WERI-Rb-1 (cell line): ENCODE measurements around the gene STK16.
A peak's percentile ranks its signal among the peaks of the same experiment; 100 is the strongest.

Experiments used
- DNase-seq: peaks from one replicate; pipeline ENCODE4 v3.0.0-alpha.2; 2020
- H3K27ac ChIP-seq: fragments of 250-450 bp; sonication (Bioruptor Pico); 2 replicates; pipeline ENCODE4 v1.5.1; 2020; ENCODE audit warnings: mild to moderate bottlenecking, moderate library complexity
- H3K27me3 ChIP-seq: fragments of 250-450 bp; sonication (Bioruptor Pico); 2 replicates; pipeline ENCODE4 v1.5.1; 2021; ENCODE audit warnings: mild to moderate bottlenecking, low read depth, moderate library complexity; ENCODE audit not compliant: insufficient read depth, severe bottlenecking
- H3K36me3 ChIP-seq: fragments of 250-450 bp; sonication (Bioruptor Pico); 2 replicates; pipeline ENCODE4 v1.5.1; 2020; ENCODE audit warnings: mild to moderate bottlenecking, moderate library complexity
- H3K4me3 ChIP-seq: 2 replicates; pipeline ENCODE4 v1.5.1; 2011; ENCODE audit warnings: low read depth, mild to moderate bottlenecking, control low read depth, low read length
- H3K9me3 ChIP-seq: fragments of 250-450 bp; sonication (Bioruptor Pico); 2 replicates; pipeline ENCODE4 v1.5.1; 2021; ENCODE audit warnings: mild to moderate bottlenecking, moderate library complexity; ENCODE audit not compliant: severe bottlenecking
- CTCF ChIP-seq: IDR thresholded peaks from 2 replicates; pipeline ENCODE4 v1.5.1; 2011; ENCODE audit warnings: low read depth, mild to moderate bottlenecking, control low read depth, inconsistent platforms, low read length

STK16 gene

DNA sequence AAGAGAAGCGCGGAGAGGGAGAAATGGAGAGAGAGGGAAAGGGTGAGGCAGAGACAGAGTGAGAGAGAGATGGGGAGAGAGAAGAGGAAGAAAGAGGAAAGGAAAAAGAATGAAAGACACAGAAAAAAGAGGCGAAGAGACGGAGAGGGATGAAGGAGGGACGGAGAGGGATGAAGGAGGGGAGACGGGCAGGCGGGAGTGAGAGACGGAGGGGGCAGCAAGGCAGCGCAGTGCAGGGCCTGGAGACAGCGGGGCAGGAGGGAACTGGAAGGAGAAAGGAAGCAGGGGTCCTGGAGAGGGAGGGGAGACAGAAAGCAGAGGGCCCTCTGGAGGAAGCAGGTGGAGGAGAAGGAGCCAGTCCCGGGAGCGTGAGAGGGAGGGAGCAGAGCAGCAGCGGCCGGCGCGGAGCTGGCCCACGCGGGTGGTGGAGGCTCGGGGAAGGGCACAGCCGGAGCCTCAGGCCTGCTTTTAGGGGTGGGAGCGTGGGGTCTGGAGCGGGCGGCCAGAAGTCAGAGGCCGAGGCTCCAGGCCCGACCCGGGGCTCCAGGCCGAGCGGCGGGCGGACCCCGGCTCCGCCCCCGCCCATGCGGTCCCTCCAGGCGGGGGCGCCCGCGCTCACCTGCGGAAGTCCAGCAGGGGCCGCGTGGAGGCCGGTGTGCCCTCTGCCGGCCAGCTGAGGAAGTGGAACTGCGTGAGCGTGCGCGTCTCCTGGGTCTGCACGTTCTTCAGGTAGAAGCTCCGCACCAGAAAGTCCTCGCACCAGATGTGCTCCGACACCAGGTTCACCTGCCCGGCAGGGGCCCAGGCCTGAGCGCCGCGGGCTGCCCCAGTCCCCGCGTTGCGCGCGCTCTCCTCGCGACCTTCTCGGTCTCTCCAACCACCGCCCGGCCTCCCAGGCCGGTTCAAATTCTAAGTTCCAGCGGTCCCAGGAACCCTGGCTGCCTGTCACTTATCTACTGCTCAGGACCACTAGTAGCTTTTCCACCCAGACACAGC lies 49.4 kb downstream of the STK16 start:
- H3K9me3 ChIP-seq: no peaks in the 10 kb centered on the region
- TF ChIP-seq CTCF: peak; percentile 97
- H3K27ac ChIP-seq: peak overlapping the region; percentile 83
- H3K4me3 ChIP-seq: peak overlapping the region; percentile 42
- no peaks in the 10 kb centered on the region for H3K27me3 ChIP-seq
- DNase-seq: peak; percentile 82
- H3K36me3 ChIP-seq: peaks cover 17% of the 10 kb centered on the region

DNA sequence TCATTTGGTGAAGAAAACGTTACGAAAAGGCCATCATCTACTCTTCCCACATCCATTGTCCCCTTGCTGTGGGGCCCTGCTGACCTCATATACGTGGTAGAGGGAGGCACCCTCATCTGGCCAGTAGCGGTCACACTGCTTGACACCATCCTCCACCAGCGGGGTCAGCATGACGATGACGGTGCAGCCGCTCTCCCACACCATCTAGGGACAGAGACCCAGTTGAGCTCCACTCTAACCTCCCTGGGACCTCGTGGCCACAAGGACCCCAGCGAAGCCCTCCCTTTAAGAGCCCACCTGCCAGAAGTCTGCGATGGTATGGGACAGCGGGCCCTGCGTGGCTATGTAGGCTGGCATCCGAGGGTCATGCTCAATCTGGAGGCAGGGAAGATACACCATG lies 50.9 kb downstream of the STK16 start:
- no peaks in the 10 kb centered on the region for H3K9me3 ChIP-seq
- H3K27ac ChIP-seq: no peak overlapping the region
- peaks cover 17% of the 10 kb centered on the region for H3K36me3 ChIP-seq
- no peak for DNase-seq
- H3K4me3 ChIP-seq: no peak overlapping the region
- no peaks in the 10 kb centered on the region for H3K27me3 ChIP-seq
- TF ChIP-seq CTCF: no peak

DNA sequence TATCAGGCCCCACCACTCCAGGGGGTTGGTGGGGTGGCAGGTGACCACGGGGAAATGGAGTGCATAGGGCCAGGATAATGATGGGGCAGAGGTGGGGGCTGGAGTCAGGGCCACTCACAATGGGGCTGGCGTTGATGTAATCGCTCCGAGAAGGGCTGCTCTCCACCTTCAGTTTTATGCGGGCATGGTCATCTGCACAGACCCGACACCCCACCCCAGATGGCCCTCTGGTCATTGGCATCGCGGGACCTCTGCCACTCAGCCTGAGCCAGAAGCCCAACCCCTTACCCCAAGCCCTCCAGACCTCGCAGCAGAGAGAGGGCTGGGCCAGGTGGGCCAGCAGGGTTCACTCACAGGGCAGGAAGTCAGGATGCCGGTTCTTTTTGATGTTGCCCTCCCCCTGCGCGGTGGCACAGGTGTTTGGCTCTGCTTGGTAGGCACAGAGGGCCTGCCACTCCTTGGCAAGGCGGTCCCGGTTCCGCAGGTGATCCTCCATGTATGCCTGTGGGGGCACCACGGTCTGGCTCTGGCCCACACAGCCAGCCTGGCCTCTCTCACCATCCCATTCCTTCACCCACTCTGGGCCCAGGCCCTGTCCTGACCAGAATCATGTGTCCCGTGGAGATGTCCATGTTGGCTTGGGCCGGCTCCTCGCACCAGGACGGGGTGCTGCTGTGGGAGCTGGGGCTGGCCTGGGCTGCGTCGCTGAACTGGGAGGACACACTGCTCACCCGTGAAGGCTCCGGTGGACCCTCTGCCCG lies 51.5 kb downstream of the STK16 start:
- no peak for DNase-seq
- no peaks in the 10 kb centered on the region for H3K27me3 ChIP-seq
- peaks cover 17% of the 10 kb centered on the region for H3K36me3 ChIP-seq
- H3K27ac ChIP-seq: no peak overlapping the region
- TF ChIP-seq CTCF: no peak
- H3K4me3 ChIP-seq: no peak overlapping the region
- no peaks in the 10 kb centered on the region for H3K9me3 ChIP-seq

GRCh38 chr2:219297766-219298456 lies 52.6 kb downstream of the STK16 start:
- DNase-seq: peak; percentile 40
- H3K9me3 ChIP-seq: no peaks in the 10 kb centered on the region
- H3K4me3 ChIP-seq: no peak overlapping the region
- TF ChIP-seq CTCF: 0 out of 2 replicates have a peak, but pooled peaks have one; percentile 1
- H3K36me3 ChIP-seq: peaks cover 24% of the 10 kb centered on the region
- H3K27ac ChIP-seq: no peak overlapping the region
- H3K27me3 ChIP-seq: no peaks in the 10 kb centered on the region

- H3K9me3 ChIP-seq: no peaks in the 10 kb centered on the region
- H3K27ac ChIP-seq: no peak overlapping the region
- DNase-seq: peak; percentile 88
- H3K4me3 ChIP-seq: no peak overlapping the region
- no peaks in the 10 kb centered on the region for H3K27me3 ChIP-seq
- peaks cover 32% of the 10 kb centered on the region for H3K36me3 ChIP-seq
- TF ChIP-seq CTCF: peak; percentile 97
Measured at GRCh38 chr2:219298759-219299371, 53.6 kb downstream of the STK16 start.
